GM23338 (cell line): ENCODE data around the gene ZEB2. TPM values are rescaled to one million over a fixed set of nuclear protein-coding genes. Genes with fewer than 3 reads are reported as not detected.

Source experiments
- ATAC-seq: fragments of 200-7000 bp; cut with Tn5 transposase; 3 replicates; pipeline ENCODE4 v1.9.1; 2020
- DNase-seq: peaks from one replicate; pipeline ENCODE4 v3.0.0-alpha.2; 2015; ENCODE audit warnings: low spot score
- H2AFZ ChIP-seq: fragments of 200-600 bp; sonication (generic); 2 replicates; pipeline ENCODE4 v1.8.0; 2016; ENCODE audit warnings: antibody characterized with exemption, mild to moderate bottlenecking, moderate library complexity
- H3F3A ChIP-seq: fragments of 200-600 bp; sonication (generic); replicated peaks from 2 replicates; pipeline ENCODE4 v1.8.0; 2017; ENCODE audit warnings: antibody characterized with exemption, mixed run types, low read depth
- H3K27ac ChIP-seq: fragments of 200-600 bp; sonication (generic); 2 replicates; pipeline ENCODE4 v1.6.1; 2016; ENCODE audit warnings: low read depth
- H3K27me3 ChIP-seq: fragments of 200-600 bp; sonication (generic); 2 replicates; pipeline ENCODE4 v1.8.0; 2016; ENCODE audit warnings: mild to moderate bottlenecking, mixed run types, moderate library complexity; ENCODE audit not compliant: insufficient read depth
- H3K36me3 ChIP-seq: fragments of 200-600 bp; sonication (generic); 2 replicates; pipeline ENCODE4 v1.8.0; 2016; ENCODE audit warnings: mild to moderate bottlenecking; ENCODE audit not compliant: insufficient read depth
- H3K4me1 ChIP-seq: fragments of 200-600 bp; sonication (generic); 2 replicates; pipeline ENCODE4 v1.8.0; 2016; ENCODE audit warnings: mild to moderate bottlenecking, moderate library complexity; ENCODE audit not compliant: insufficient read depth
- H3K4me2 ChIP-seq: fragments of 200-600 bp; sonication (generic); 2 replicates; pipeline ENCODE4 v1.7.1; 2017; ENCODE audit warnings: mixed run types
- H3K4me3 ChIP-seq: fragments of 200-600 bp; sonication (generic); 2 replicates; pipeline ENCODE4 v1.6.1; 2016; ENCODE audit warnings: mixed run types
- H3K79me2 ChIP-seq: fragments of 200-600 bp; sonication (generic); replicated peaks from 2 replicates; pipeline ENCODE4 v1.8.0; 2017; ENCODE audit warnings: mild to moderate bottlenecking; ENCODE audit not compliant: insufficient read depth
- H3K9me2 ChIP-seq: fragments of 200-600 bp; sonication (generic); 2 replicates; pipeline ENCODE4 v1.8.0; 2017; ENCODE audit not compliant: insufficient read depth
- H4K20me1 ChIP-seq: fragments of 200-600 bp; sonication (generic); replicated peaks from 2 replicates; pipeline ENCODE4 v1.8.0; 2017; ENCODE audit warnings: mild to moderate bottlenecking; ENCODE audit not compliant: insufficient read depth
- H3K27ac Mint-ChIP-seq: 2 replicates; pipeline ENCODE4 v1.8.0; 2020; ENCODE audit warnings: inconsistent platforms, mild to moderate bottlenecking, moderate library complexity, mixed read lengths
- H3K27me3 Mint-ChIP-seq: 3 replicates; pipeline ENCODE4 v1.8.0; 2022; ENCODE audit warnings: low read depth, mild to moderate bottlenecking, moderate library complexity, mixed read lengths, inconsistent platforms; ENCODE audit not compliant: insufficient read depth, poor library complexity
- H3K36me3 Mint-ChIP-seq: 3 replicates; pipeline ENCODE4 v1.8.0; 2021; ENCODE audit warnings: low read depth, mild to moderate bottlenecking, inconsistent platforms, moderate library complexity, mixed read lengths
- H3K4me1 Mint-ChIP-seq: 3 replicates; pipeline ENCODE4 v1.8.0; 2020; ENCODE audit warnings: mild to moderate bottlenecking, inconsistent platforms, mixed read lengths
- H3K4me3 Mint-ChIP-seq: 3 replicates; pipeline ENCODE4 v1.8.0; 2021; ENCODE audit warnings: moderate library complexity, mild to moderate bottlenecking, inconsistent platforms, mixed read lengths
- H3K9me3 Mint-ChIP-seq: 3 replicates; pipeline ENCODE4 v1.8.0; 2020; ENCODE audit warnings: moderate library complexity, mild to moderate bottlenecking, inconsistent platforms, mixed read lengths
- CREB1 ChIP-seq: fragments of 250-450 bp; sonication (Bioruptor Pico); IDR thresholded peaks from 2 replicates; pipeline ENCODE4 v1.5.0; 2020; ENCODE audit warnings: low read depth, mild to moderate bottlenecking, moderate library complexity
- CTCF ChIP-seq, 2 experiments: fragments of 200-600 bp in 1 of 2; sonication (generic) in 1 of 2; conservative IDR thresholded peaks; 2 replicates each; pipeline versions ENCODE4 v1.5.1 to v1.6.1; 2016 to 2017; ENCODE audit warnings: antibody characterized with exemption in 2 of 2, low read depth in 2 of 2, mild to moderate bottlenecking in 2 of 2, moderate library complexity in 1 of 2
- ETS1 ChIP-seq: IDR thresholded peaks from 2 replicates; pipeline ENCODE4 v1.6.1; 2016; ENCODE audit warnings: antibody characterized with exemption
- EZH2 ChIP-seq: fragments of 200-600 bp; sonication (generic); IDR thresholded peaks from one replicate; pipeline ENCODE4 v1.8.0; 2017; ENCODE audit warnings: antibody characterized with exemption, mild to moderate bottlenecking, low read depth; ENCODE audit not compliant: unreplicated experiment
- EZH2phosphoT487 ChIP-seq: fragments of 200-600 bp; sonication (generic); IDR thresholded peaks from one replicate; pipeline ENCODE4 v1.8.1; 2018; ENCODE audit warnings: antibody characterized with exemption; ENCODE audit not compliant: unreplicated experiment
- JUNB ChIP-seq: IDR thresholded peaks from one replicate; pipeline ENCODE4 v1.6.1; 2016; ENCODE audit warnings: antibody characterized with exemption; ENCODE audit not compliant: unreplicated experiment
- NANOG ChIP-seq: IDR thresholded peaks from 2 replicates; pipeline ENCODE4 v1.6.1; 2016; ENCODE audit warnings: antibody characterized with exemption, borderline replicate concordance
- POLR2AphosphoS5 ChIP-seq: IDR thresholded peaks from 2 replicates; pipeline ENCODE4 v1.6.1; 2016; ENCODE audit warnings: antibody characterized with exemption, low read depth
- REST ChIP-seq: IDR thresholded peaks from one replicate; pipeline ENCODE4 v1.6.1; 2018; ENCODE audit warnings: antibody characterized with exemption; ENCODE audit not compliant: unreplicated experiment
- STAT1 ChIP-seq: IDR thresholded peaks from one replicate; pipeline ENCODE4 v1.6.1; 2016; ENCODE audit warnings: antibody characterized with exemption; ENCODE audit not compliant: unreplicated experiment
- ZNF114 ChIP-seq: fragments of 250-450 bp; sonication (Bioruptor Pico); IDR thresholded peaks from 2 replicates; pipeline ENCODE4 v1.5.0; 2020; ENCODE audit warnings: mild to moderate bottlenecking, moderate library complexity
- ZNF331 ChIP-seq: fragments of 250-450 bp; sonication (Bioruptor Pico); IDR thresholded peaks from 2 replicates; pipeline ENCODE4 v1.5.0; 2020; ENCODE audit warnings: low read depth, mild to moderate bottlenecking, moderate library complexity
- ZNF462 ChIP-seq: fragments of 250-450 bp; sonication (Bioruptor Pico); IDR thresholded peaks from 2 replicates; pipeline ENCODE4 v1.5.0; 2020; ENCODE audit warnings: mild to moderate bottlenecking, moderate library complexity
- polyA plus RNA-seq: library from polyadenylated mRNA; unstranded; fragments of >200 nt; fragmentation: Nextera tagmentation; extraction: Ambion mirVana; gene quantifications from 2 replicates; pipeline ENCODE4 v1.2.1, GENCODE V29; 2016
- total RNA-seq: library from RNA; depleted of rRNA; stranded (reverse); fragments of >200 nt; shearing (Covaris generic); gene quantifications from 2 replicates; pipeline ENCODE4 v1.2.3, GENCODE V29; 2014

Gene ZEB2
- total and polyA plus RNA-seq, 2 experiments from 2014 or later: 0.45 TPM; not detected in 1

GRCh38 chr2:144372410-144373080 lies 147.4 kb downstream of the ZEB2 start:
- Histone ChIP-seq H3F3A (no peaks in the 10 kb centered on the region), H3K27ac (no peak overlapping the region), H3K4me2 (no peak overlapping the region), H4K20me1 (no peaks in the 10 kb centered on the region), H3K27me3 (no peaks in the 10 kb centered on the region), H3K4me1 (peaks cover 12% of the 10 kb centered on the region), H3K79me2 (no peaks in the 10 kb centered on the region), H3K36me3 (no peaks in the 10 kb centered on the region), H3K4me3 (no peak overlapping the region), H2AFZ (peak overlapping the region; percentile 25; the same call in 1 of the 2 replicates), H3K9me2 (no peaks in the 10 kb centered on the region)
- TF ChIP-seq STAT1 (no peak), ZNF114 (no peak), REST (no peak), ETS1 (no peak), ZNF462 (CRISPR knock-in tag) (no peak), NANOG (no peak), ZNF331 (no peak), JUNB (no peak), CREB1 (CRISPR knock-in tag) (no peak), EZH2phosphoT487 (no peak), CTCF (conservative IDR thresholded peaks at IDR 0.05; ENCODE audit: low read depth in 2 of 2) (no peak), POLR2AphosphoS5 (no peak), EZH2 (no peak)
- Mint-ChIP-seq H3K36me3 (no peaks in the 10 kb centered on the region), H3K9me3 (no peaks in the 10 kb centered on the region), H3K4me3 (no peak overlapping the region), H3K27ac (no peak overlapping the region), H3K4me1 (peaks cover 11% of the 10 kb centered on the region), H3K27me3 (no peaks in the 10 kb centered on the region)
- ATAC-seq: no peak
- DNase-seq: no peak
